H1 (cell line): Measurements from ENCODE around the gene RRAS. TPM values are rescaled to one million over a fixed set of nuclear protein-coding genes. Genes with fewer than 3 reads are reported as not detected.

Source experiments
- CTCF ChIA-PET: fragments of 300-600 bp; sonication (Branson Sonifier 250); formaldehyde crosslinking; loops from one replicate; lab custom pipeline; 2021; ENCODE audit not compliant: partially characterized antibody; lab: Charles Lee
- POLR2A ChIA-PET: fragments of 300-600 bp; sonication (Branson Sonifier 250); formaldehyde crosslinking; loops from one replicate; lab custom pipeline; 2021; ENCODE audit warnings: inconsistent platforms; ENCODE audit not compliant: partially characterized antibody; lab: Charles Lee
- DNase-seq, 2 experiments: peaks; one replicate each; pipeline versions ENCODE4 v3.0.0 to v3.0.0-alpha.2; 2010 to 2022; ENCODE audit warnings: low spot score in 2 of 2, low read depth in 1 of 2, mixed read lengths in 1 of 2
- FAIRE-seq: peaks from 2 replicates; lab custom pipeline; 2011; peaks lifted over from hg19 to GRCh38; lab: Jason Lieb, UNC
- H2AFZ ChIP-seq: 2 replicates; pipeline ENCODE4 v1.8.1; 2012; ENCODE audit warnings: low read length, inconsistent platforms
- H2AK5ac ChIP-seq: 2 replicates; pipeline ENCODE4 v1.6.1; 2013; ENCODE audit warnings: low read depth, low read length
- H2BK120ac ChIP-seq: replicated peaks from 2 replicates; pipeline ENCODE3; 2013; ENCODE audit warnings: low read depth, low read length, inconsistent platforms
- H2BK12ac ChIP-seq: 2 replicates; pipeline ENCODE4 v1.6.1; 2013; ENCODE audit warnings: low read depth, low read length
- H2BK15ac ChIP-seq: 2 replicates; pipeline ENCODE4 v1.6.1; 2013; ENCODE audit warnings: low read length
- H2BK20ac ChIP-seq: 2 replicates; pipeline ENCODE4 v1.6.1; 2013; ENCODE audit warnings: low read length
- H2BK5ac ChIP-seq: 2 replicates; pipeline ENCODE4 v1.6.1; 2013; ENCODE audit warnings: low read depth, low read length
- H3K14ac ChIP-seq: 2 replicates; pipeline ENCODE4 v1.6.1; 2013; ENCODE audit warnings: inconsistent platforms; ENCODE audit not compliant: insufficient read length
- H3K18ac ChIP-seq: 2 replicates; pipeline ENCODE4 v1.6.1; 2013; ENCODE audit warnings: low read length; ENCODE audit errors: extremely low read depth
- H3K23ac ChIP-seq: 2 replicates; pipeline ENCODE4 v1.6.1; 2013; ENCODE audit warnings: inconsistent platforms; ENCODE audit not compliant: insufficient read length
- H3K23me2 ChIP-seq: 2 replicates; pipeline ENCODE4 v1.6.1; 2013; ENCODE audit warnings: low read depth, low read length
- H3K27ac ChIP-seq: 2 replicates; pipeline ENCODE4 v1.6.1; 2011; ENCODE audit warnings: low read depth, low read length, inconsistent platforms
- H3K27me3 ChIP-seq, 4 experiments: replicated peaks in 1 of 4; 1 replicate in 1 of 4; 2 replicates in 3 of 4; pipeline versions ENCODE4 v1.6.1 to v1.8.1; 2011 to 2013; ENCODE audit warnings: low read length in 3 of 4, mild to moderate bottlenecking in 3 of 4, inconsistent platforms in 2 of 4, mixed read lengths in 2 of 4, moderate library complexity in 1 of 4; ENCODE audit not compliant: control insufficient read depth in 3 of 4, insufficient read depth in 3 of 4; ENCODE audit errors: extremely low read depth in 1 of 4
- H3K36me3 ChIP-seq, 4 experiments: 2 replicates each; pipeline versions ENCODE4 v1.6.1 to v1.8.1; 2011 to 2013; ENCODE audit warnings: mild to moderate bottlenecking in 4 of 4, low read length in 3 of 4, moderate library complexity in 2 of 4, control low read depth in 1 of 4, inconsistent platforms in 1 of 4; ENCODE audit not compliant: insufficient read depth in 4 of 4, control insufficient read depth in 2 of 4
- H3K4ac ChIP-seq: replicated peaks from 2 replicates; pipeline ENCODE3; 2013; ENCODE audit warnings: low read length, low read depth, mixed read lengths, inconsistent platforms; ENCODE audit not compliant: insufficient read length
- H3K4me1 ChIP-seq, 4 experiments: replicated peaks in 1 of 4; 1 replicate in 1 of 4; 2 replicates in 3 of 4; pipeline versions ENCODE4 v1.6.1 to v1.8.1; 2011 to 2013; ENCODE audit warnings: low read length in 3 of 4, inconsistent platforms in 2 of 4, mixed read lengths in 1 of 4; ENCODE audit not compliant: insufficient read depth in 4 of 4, control insufficient read depth in 3 of 4
- H3K4me2 ChIP-seq, 2 experiments: 2 replicates each; pipeline versions ENCODE4 v1.6.1 to v1.8.1; 2011 to 2013; ENCODE audit warnings: low read depth in 2 of 2, low read length in 2 of 2, control low read depth in 1 of 2, inconsistent platforms in 1 of 2, mild to moderate bottlenecking in 1 of 2; ENCODE audit not compliant: insufficient read depth in 1 of 2
- H3K4me3 ChIP-seq, 4 experiments: fragments of 200-600, 300-600 bp in 1 of 4; sonication (generic), shearing (Covaris generic), sonication (Bioruptor Twin) in 1 of 4; 2 replicates each; pipeline versions ENCODE4 v1.5.1 to v1.8.1; 2011 to 2016; ENCODE audit warnings: low read length in 4 of 4, low read depth in 3 of 4, control low read depth in 2 of 4, inconsistent platforms in 2 of 4, mild to moderate bottlenecking in 2 of 4, mixed read lengths in 1 of 4, moderate library complexity in 1 of 4; ENCODE audit not compliant: insufficient read depth in 2 of 4; ENCODE audit errors: extremely low read depth in 1 of 4
- H3K56ac ChIP-seq: replicated peaks from 2 replicates; pipeline ENCODE3; 2013; ENCODE audit warnings: low read depth, mild to moderate bottlenecking, mixed read lengths, low read length, inconsistent platforms; ENCODE audit not compliant: insufficient read length
- H3K79me1 ChIP-seq: 2 replicates; pipeline ENCODE4 v1.6.1; 2013; ENCODE audit warnings: low read depth, low read length, control low read depth
- H3K79me2 ChIP-seq, 2 experiments: 2 replicates each; pipeline versions ENCODE4 v1.6.1 to v1.8.1; 2012 to 2013; ENCODE audit warnings: low read length in 2 of 2, mild to moderate bottlenecking in 2 of 2, inconsistent platforms in 1 of 2; ENCODE audit not compliant: insufficient read depth in 2 of 2, control insufficient read depth in 1 of 2
- H3K9ac ChIP-seq, 4 experiments: replicated peaks in 1 of 4; 1 replicate in 1 of 4; 2 replicates in 3 of 4; pipeline versions ENCODE4 v1.6.1 to v1.8.1; 2011 to 2013; ENCODE audit warnings: low read depth in 3 of 4, low read length in 3 of 4, control low read depth in 2 of 4, mild to moderate bottlenecking in 2 of 4, moderate library complexity in 2 of 4, inconsistent platforms in 1 of 4; ENCODE audit errors: extremely low read depth in 1 of 4
- H3K9me3 ChIP-seq, 2 experiments: 2 replicates each; pipeline versions ENCODE4 v1.6.1 to v1.8.1; 2012 to 2013; ENCODE audit warnings: mild to moderate bottlenecking in 2 of 2, moderate library complexity in 2 of 2, control low read depth in 1 of 2, inconsistent platforms in 1 of 2, low read depth in 1 of 2, low read length in 1 of 2, mixed read lengths in 1 of 2; ENCODE audit not compliant: insufficient read depth in 2 of 2
- H4K20me1 ChIP-seq, 2 experiments: replicated peaks in 1 of 2; 2 replicates each; pipeline versions ENCODE3 to v1.8.1; 2011 to 2013; ENCODE audit warnings: inconsistent platforms in 2 of 2, low read length in 2 of 2, mild to moderate bottlenecking in 1 of 2; ENCODE audit not compliant: insufficient read depth in 2 of 2, control insufficient read depth in 1 of 2
- H4K5ac ChIP-seq: 2 replicates; pipeline ENCODE4 v1.6.1; 2013; ENCODE audit warnings: low read length, low read depth, mixed read lengths, inconsistent platforms; ENCODE audit not compliant: insufficient read length
- H4K8ac ChIP-seq: 2 replicates; pipeline ENCODE4 v1.8.0; 2013; ENCODE audit warnings: mild to moderate bottlenecking, moderate library complexity, low read length, inconsistent platforms; ENCODE audit not compliant: insufficient read depth; ENCODE audit errors: extremely low read depth
- H4K91ac ChIP-seq: replicated peaks from 2 replicates; pipeline ENCODE3; 2013; ENCODE audit warnings: low read length, mixed read lengths, inconsistent platforms; ENCODE audit not compliant: insufficient read length
- BACH1 ChIP-seq: IDR thresholded peaks from 2 replicates; pipeline ENCODE4 v1.6.1; 2012; ENCODE audit warnings: low read length, improper control_type of control experiment
- E2F6 ChIP-seq: IDR thresholded peaks from 2 replicates; pipeline ENCODE4 v1.6.1; 2012; ENCODE audit warnings: inconsistent platforms
- HDAC6 ChIP-seq: IDR thresholded peaks from one replicate; pipeline ENCODE4 v1.7.1; 2012; ENCODE audit warnings: low read depth, mild to moderate bottlenecking, inconsistent platforms, low read length, moderate library complexity
- JUN ChIP-seq: IDR thresholded peaks from 2 replicates; pipeline ENCODE4 v1.6.1; 2011; ENCODE audit warnings: low read depth, mild to moderate bottlenecking, improper control_type of control experiment, low read length
- JUND ChIP-seq: IDR thresholded peaks from 2 replicates; pipeline ENCODE4 v1.6.1; 2011; ENCODE audit warnings: mild to moderate bottlenecking, improper control_type of control experiment, low read length
- KDM4A ChIP-seq: IDR thresholded peaks from one replicate; pipeline ENCODE4 v1.7.1; 2012; ENCODE audit warnings: low read depth, mild to moderate bottlenecking, moderate library complexity, low read length, inconsistent platforms; ENCODE audit not compliant: severe bottlenecking
- NANOG ChIP-seq: IDR thresholded peaks from 2 replicates; pipeline ENCODE4 v1.6.1; 2011; ENCODE audit warnings: low read length, low read depth, mild to moderate bottlenecking, inconsistent platforms; ENCODE audit not compliant: insufficient read depth, poor library complexity, severe bottlenecking
- PHF8 ChIP-seq: fragments of 200-600 bp; sonication (generic); conservative IDR thresholded peaks from 2 replicates; pipeline ENCODE4 v1.7.1; 2012; ENCODE audit warnings: low read depth, mild to moderate bottlenecking, inconsistent platforms, low read length, moderate library complexity
- RFX5 ChIP-seq: IDR thresholded peaks from 2 replicates; pipeline ENCODE4 v1.6.1; 2011; ENCODE audit warnings: low read depth, low read length, improper control_type of control experiment, borderline replicate concordance
- RNF2 ChIP-seq: fragments of 200-900, 300-1000 bp; sonication (generic); IDR thresholded peaks from 2 replicates; pipeline ENCODE4 v1.7.1; 2016; ENCODE audit warnings: borderline replicate concordance, low read depth, mild to moderate bottlenecking, antibody characterized with exemption, low read length; ENCODE audit not compliant: poor library complexity, severe bottlenecking; ENCODE audit errors: missing control alignments
- SIX5 ChIP-seq: IDR thresholded peaks from 2 replicates; pipeline ENCODE4 v1.6.1; 2011; ENCODE audit warnings: mild to moderate bottlenecking, low read depth, low read length
- USF2 ChIP-seq: IDR thresholded peaks from 2 replicates; pipeline ENCODE4 v1.6.1; 2011; ENCODE audit warnings: low read length, improper control_type of control experiment
- WGBS, 2 experiments: shearing (Covaris generic) in 1 of 2; methylation state at CpG; one replicate each; pipeline versions ENCODE4 v1.1.6 to v1.1.7; 2013 to 2015; ENCODE audit warnings: low lambda C conversion rate in 2 of 2, mixed read lengths in 2 of 2, inconsistent platforms in 1 of 2, low coverage in 1 of 2, missing lambda C conversion rate in 1 of 2; ENCODE audit not compliant: insufficient replicate concordance in 2 of 2, insufficient coverage in 1 of 2, insufficient read length in 1 of 2; ENCODE audit errors: extremely low coverage in 1 of 2, missing lambda C conversion rate in 1 of 2; 5-methylcytosine and 5-hydroxymethylcytosine counted together
- polyA plus RNA-seq, 7 experiments: library from polyadenylated mRNA; depleted of rRNA in 3 of 7; stranded (reverse) in 5 of 7; unstranded in 2 of 7; fragments of >200 nt in 5 of 7; fragments of 200-250 nt in 2 of 7; gene quantifications; 1 replicate in 5 of 7; 2 replicates in 1 of 7; 4 replicates in 1 of 7; pipeline versions ENCODE4 v1.2.1 to v1.2.3, GENCODE V29; 2011 to 2013; ENCODE audit warnings: missing spikeins in 2 of 7, mixed read lengths in 2 of 7
- total RNA-seq: library from RNA; stranded (reverse); fragmentation: NEBNext Ultra II Directional; extraction: Animal tissue kit (Norgen Biotek cat#: 25700); gene quantifications from 2 replicates; pipeline ENCODE4 v1.2.1, GENCODE V29; 2021

The RRAS gene
- total and polyA plus RNA-seq, 2 of the 8 experiments (the other 6 are each of a cell fraction or from before 2014, with no cell fraction given), result 17.7 to 49.1 TPM

GRCh38 chr19:49616945-49617344 lies 23.0 kb downstream of the RRAS start:
- H2BK12ac ChIP-seq, result no peak overlapping the region
- no peak overlapping the region for H2BK120ac ChIP-seq
- no peak overlapping the region for H3K4me2 ChIP-seq
- peaks cover 21 to 63% (median 43%) of the 10 kb centered on the region in 4 experiments for H3K36me3 ChIP-seq
- no peak overlapping the region for H3K4ac ChIP-seq
- no peaks in the 10 kb centered on the region for H3K27me3 ChIP-seq
- no peak overlapping the region for H2BK5ac ChIP-seq
- no peaks in the 10 kb centered on the region for H3K4me1 ChIP-seq
- no peak overlapping the region for H2AK5ac ChIP-seq
- peaks cover 9% of the 10 kb centered on the region for H3K79me1 ChIP-seq
- no peak overlapping the region for H2BK20ac ChIP-seq
- H3K23ac ChIP-seq, result no peak overlapping the region
- H3K4me3 ChIP-seq, result no peak overlapping the region
- no peak overlapping the region for H2BK15ac ChIP-seq
- no peaks in the 10 kb centered on the region for H3K23me2 ChIP-seq
- no peak overlapping the region for H3K56ac ChIP-seq
- H4K8ac ChIP-seq, result no peak overlapping the region
- no peak overlapping the region for H3K18ac ChIP-seq
- DNase-seq (no peak), FAIRE-seq (no peak)
- H3K9ac ChIP-seq, result no peak overlapping the region
- H2AFZ ChIP-seq, result no peak overlapping the region
- H3K79me2 ChIP-seq, result peaks cover 0 to 21% of the 10 kb centered on the region in 2 experiments; a peak in 2 of 4 replicates
- peaks cover 12 to 21% of the 10 kb centered on the region in 2 experiments for H4K20me1 ChIP-seq
- WGBS, 2 experiments, result 88% methylated on average over 7 of the region's 7 CpGs; no CpG with 5 or more reads in 1 of the 2 experiments
- no peak overlapping the region for H3K14ac ChIP-seq
- ChIA-PET POLR2A (interaction anchor here (1.1 to 50.7 kb wide), 10 partner anchors 7 to 121 kb away, joined by 3 to 840 read pairs (median 4); partner anchors contain the start of genes CPT1C, NOSIP, PRMT1 and PRR12), CTCF (interaction anchor here (0.6 to 1.8 kb wide), 10 partner anchors 16 to 112 kb away, joined by 3 to 6 read pairs (median 4); no protein-coding TSS in a partner anchor)
- H3K9me3 ChIP-seq, result no peaks in the 10 kb centered on the region
- no peak overlapping the region for H3K27ac ChIP-seq
- H4K91ac ChIP-seq, result no peak overlapping the region
- no peak overlapping the region for H4K5ac ChIP-seq
- TF ChIP-seq RFX5 (no peak), KDM4A (no peak), HDAC6 (no peak), PHF8 (no peak), JUND (no peak), SIX5 (no peak), NANOG (no peak), E2F6 (no peak), JUN (no peak), USF2 (no peak), BACH1 (no peak), RNF2 (no peak)
